Trophoblast cell (in vitro differentiated cells and primary cell): Measurements from ENCODE around the gene FBXL22.

ENCODE experiments used
- DNase-seq, 2 donors: peaks; one replicate each; pipeline ENCODE4 v3.0.0-alpha.2; 2016
- H2AFZ ChIP-seq: 2 replicates; pipeline ENCODE4 v1.6.1; 2013; ENCODE audit warnings: low read length, moderate library complexity, mild to moderate bottlenecking; ENCODE audit not compliant: insufficient read depth, poor library complexity
- H2AK5ac ChIP-seq: 2 replicates; pipeline ENCODE4 v1.6.1; 2013; ENCODE audit warnings: mild to moderate bottlenecking, low read length
- H2BK120ac ChIP-seq: 2 replicates; pipeline ENCODE4 v1.6.1; 2013; ENCODE audit warnings: low read length, mild to moderate bottlenecking, moderate library complexity; ENCODE audit not compliant: insufficient read depth, poor library complexity
- H2BK12ac ChIP-seq: 2 replicates; pipeline ENCODE4 v1.6.1; 2013; ENCODE audit warnings: mild to moderate bottlenecking, low read length, moderate library complexity
- H2BK5ac ChIP-seq: 2 replicates; pipeline ENCODE4 v1.6.1; 2013; ENCODE audit warnings: low read length, low read depth, moderate library complexity, mild to moderate bottlenecking; ENCODE audit not compliant: poor library complexity
- H3K14ac ChIP-seq: 2 replicates; pipeline ENCODE4 v1.6.1; 2013; ENCODE audit warnings: mild to moderate bottlenecking, low read length
- H3K18ac ChIP-seq: 2 replicates; pipeline ENCODE4 v1.6.1; 2013; ENCODE audit warnings: mild to moderate bottlenecking, low read length
- H3K23ac ChIP-seq: 2 replicates; pipeline ENCODE4 v1.6.1; 2013; ENCODE audit warnings: low read length
- H3K27ac ChIP-seq: 2 replicates; pipeline ENCODE4 v1.5.1; 2013; ENCODE audit warnings: low read depth, mild to moderate bottlenecking, inconsistent platforms, low read length, moderate library complexity
- H3K27me3 ChIP-seq: 2 replicates; pipeline ENCODE4 v1.6.1; 2013; ENCODE audit warnings: inconsistent platforms, mild to moderate bottlenecking, low read length, moderate library complexity; ENCODE audit not compliant: insufficient read depth
- H3K36me3 ChIP-seq, 2 experiments: 1 replicate in 1 of 2; 2 replicates in 1 of 2; pipeline ENCODE4 v1.6.1; 2013; ENCODE audit warnings: low read length in 2 of 2, mild to moderate bottlenecking in 2 of 2, moderate library complexity in 1 of 2; ENCODE audit not compliant: insufficient read depth in 2 of 2, control insufficient read depth in 1 of 2
- H3K4ac ChIP-seq: 2 replicates; pipeline ENCODE4 v1.6.1; 2013; ENCODE audit warnings: low read depth, mild to moderate bottlenecking, low read length, moderate library complexity
- H3K4me1 ChIP-seq, 2 experiments: 1 replicate in 1 of 2; 2 replicates in 1 of 2; pipeline ENCODE4 v1.6.1; 2013; ENCODE audit warnings: low read length in 2 of 2, mild to moderate bottlenecking in 2 of 2, moderate library complexity in 1 of 2; ENCODE audit not compliant: insufficient read depth in 2 of 2, control insufficient read depth in 1 of 2
- H3K4me2 ChIP-seq: 2 replicates; pipeline ENCODE4 v1.6.1; 2013; ENCODE audit warnings: inconsistent platforms, mild to moderate bottlenecking, low read length, moderate library complexity
- H3K4me3 ChIP-seq: 2 replicates; pipeline ENCODE4 v1.5.1; 2013; ENCODE audit warnings: mild to moderate bottlenecking, low read depth, low read length, inconsistent platforms
- H3K79me1 ChIP-seq: one replicate; pipeline ENCODE4 v1.6.1; 2013; ENCODE audit warnings: low read length
- H3K79me2 ChIP-seq: 2 replicates; pipeline ENCODE4 v1.6.1; 2013; ENCODE audit warnings: low read length, mild to moderate bottlenecking; ENCODE audit not compliant: control insufficient read depth, insufficient read depth, poor library complexity
- H3K9ac ChIP-seq: 2 replicates; pipeline ENCODE4 v1.6.1; 2013; ENCODE audit warnings: mild to moderate bottlenecking, low read length
- H3K9me3 ChIP-seq: 2 replicates; pipeline ENCODE4 v1.6.1; 2013; ENCODE audit warnings: low read depth, mild to moderate bottlenecking, control low read depth, inconsistent platforms, low read length; ENCODE audit not compliant: insufficient read depth
- H4K12ac ChIP-seq: 2 replicates; pipeline ENCODE4 v1.6.1; 2013; ENCODE audit warnings: low read depth, mild to moderate bottlenecking, low read length, moderate library complexity
- H4K8ac ChIP-seq: 2 replicates; pipeline ENCODE4 v1.6.1; 2013; ENCODE audit warnings: low read depth, mild to moderate bottlenecking, low read length, moderate library complexity
- H4K91ac ChIP-seq: one replicate; pipeline ENCODE4 v1.6.1; 2013; ENCODE audit warnings: low read depth, mild to moderate bottlenecking, low read length, moderate library complexity
- WGBS: extraction: QIAGEN DNeasy Blood & Tissue Kit; methylation state at CpG from one replicate; pipeline ENCODE4 v1.1.7; 2013; ENCODE audit warnings: missing lambda C conversion rate; ENCODE audit not compliant: insufficient read length, insufficient coverage; ENCODE audit errors: extremely low coverage; 5-methylcytosine and 5-hydroxymethylcytosine counted together

FBXL22 gene

DNA sequence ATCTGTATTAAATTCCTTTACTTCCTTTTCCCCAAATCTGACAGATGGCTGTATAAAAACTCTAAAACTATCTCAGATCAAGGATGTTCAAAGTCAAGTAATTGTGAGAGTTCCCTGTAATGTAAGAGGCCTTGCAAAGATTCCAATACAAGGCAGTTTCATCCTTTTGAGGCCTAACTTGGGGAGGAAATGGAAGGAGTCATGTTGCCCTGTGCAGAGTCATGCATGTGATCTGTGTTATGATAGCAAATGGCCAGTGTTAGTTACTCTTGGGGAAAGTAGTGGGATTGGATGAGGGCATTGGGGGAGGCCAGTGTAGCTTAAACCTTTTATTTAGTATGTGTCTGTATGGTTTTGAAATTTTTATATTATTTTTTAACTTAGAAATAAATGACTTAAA, 23.7 kb upstream of the FBXL22 start:
- Histone ChIP-seq H3K27me3 (no peaks in the 10 kb centered on the region), H3K27ac (no peak overlapping the region), H3K4me2 (no peak overlapping the region), H3K36me3 (peaks cover 2 to 8% of the 10 kb centered on the region in 2 experiments), H3K4ac (no peak overlapping the region), H3K18ac (no peak overlapping the region), H2BK12ac (no peak overlapping the region), H3K23ac (no peak overlapping the region), H4K91ac (no peak overlapping the region), H3K9ac (no peak overlapping the region), H2BK120ac (no peak overlapping the region), H3K79me2 (no peaks in the 10 kb centered on the region), H2AFZ (no peak overlapping the region), H3K14ac (no peak overlapping the region), H4K8ac (no peak overlapping the region), H2AK5ac (no peak overlapping the region), H3K9me3 (no peaks in the 10 kb centered on the region), H3K4me3 (no peak overlapping the region), H4K12ac (no peak overlapping the region), H3K4me1 (no peaks in the 10 kb centered on the region), H3K79me1 (no peaks in the 10 kb centered on the region), H2BK5ac (no peak overlapping the region)
- no peak for DNase-seq

- no peak overlapping the region for H3K4me2 ChIP-seq
- H2AFZ ChIP-seq = no peak overlapping the region
- H3K4me3 ChIP-seq = no peak overlapping the region
- no peaks in the 10 kb centered on the region for H3K4me1 ChIP-seq
- no peak overlapping the region for H2BK12ac ChIP-seq
- no peak overlapping the region for H3K18ac ChIP-seq
- no peaks in the 10 kb centered on the region for H3K9me3 ChIP-seq
- no peaks in the 10 kb centered on the region for H3K27me3 ChIP-seq
- no peaks in the 10 kb centered on the region for H3K79me2 ChIP-seq
- no peak overlapping the region for H2BK120ac ChIP-seq
- no peak overlapping the region for H4K8ac ChIP-seq
- WGBS = no CpG with 5 or more reads among the region's 1 CpG
- no peak overlapping the region for H2AK5ac ChIP-seq
- DNase-seq = no peak
- no peak overlapping the region for H2BK5ac ChIP-seq
- no peak overlapping the region for H3K27ac ChIP-seq
- H3K4ac ChIP-seq = no peak overlapping the region
- no peak overlapping the region for H4K91ac ChIP-seq
- no peak overlapping the region for H3K14ac ChIP-seq
- H3K23ac ChIP-seq = no peak overlapping the region
- no peaks in the 10 kb centered on the region for H3K79me1 ChIP-seq
- H3K36me3 ChIP-seq = peaks cover 0 to 5% of the 10 kb centered on the region in 2 experiments
- no peak overlapping the region for H3K9ac ChIP-seq
- H4K12ac ChIP-seq = no peak overlapping the region
Measured at GRCh38 chr15:63575312-63575711, 21.9 kb upstream of the FBXL22 start.

DNA sequence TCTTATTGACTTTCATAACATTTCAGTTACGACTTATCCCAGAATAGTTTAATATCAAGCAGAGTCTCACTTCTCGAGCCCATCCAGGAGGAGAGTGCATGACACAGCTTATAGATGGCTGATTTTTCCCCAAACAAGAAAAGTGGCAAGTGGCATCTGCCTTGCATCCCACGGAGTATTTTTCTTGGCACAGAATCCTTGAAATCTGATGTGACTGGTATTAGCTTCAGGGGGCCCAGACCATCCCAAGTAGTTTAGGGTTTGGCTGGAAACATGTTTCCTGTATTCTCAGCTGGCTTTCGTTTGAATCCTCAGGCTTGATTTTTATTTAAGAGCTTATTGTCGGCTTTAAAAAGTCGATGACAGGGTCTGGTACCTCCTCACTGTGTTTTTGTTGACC, 20.7 kb upstream of the FBXL22 start:
- peaks cover 3 to 5% of the 10 kb centered on the region in 2 experiments for H3K36me3 ChIP-seq
- no peak overlapping the region for H4K8ac ChIP-seq
- H3K79me1 ChIP-seq = no peaks in the 10 kb centered on the region
- no peak overlapping the region for H2BK5ac ChIP-seq
- H3K18ac ChIP-seq = no peak overlapping the region
- H3K27me3 ChIP-seq = no peaks in the 10 kb centered on the region
- H3K4me3 ChIP-seq = no peak overlapping the region
- no peak overlapping the region for H4K12ac ChIP-seq
- no peak overlapping the region for H2AK5ac ChIP-seq
- no CpG with 5 or more reads among the region's 6 CpGs for WGBS
- no peak for DNase-seq
- no peak overlapping the region for H4K91ac ChIP-seq
- H3K27ac ChIP-seq = no peak overlapping the region
- no peak overlapping the region for H3K9ac ChIP-seq
- no peak overlapping the region for H3K4ac ChIP-seq
- H2BK12ac ChIP-seq = no peak overlapping the region
- H3K4me2 ChIP-seq = no peak overlapping the region
- H3K9me3 ChIP-seq = no peaks in the 10 kb centered on the region
- no peak overlapping the region for H2BK120ac ChIP-seq
- no peak overlapping the region for H3K14ac ChIP-seq
- no peak overlapping the region for H2AFZ ChIP-seq
- no peaks in the 10 kb centered on the region for H3K79me2 ChIP-seq
- no peaks in the 10 kb centered on the region for H3K4me1 ChIP-seq
- no peak overlapping the region for H3K23ac ChIP-seq

- no peak for DNase-seq
- Histone ChIP-seq H3K4me1 (no peaks in the 10 kb centered on the region), H2BK120ac (no peak overlapping the region), H4K8ac (no peak overlapping the region), H3K79me1 (no peaks in the 10 kb centered on the region), H3K27me3 (no peaks in the 10 kb centered on the region), H3K36me3 (peaks cover 2 to 3% of the 10 kb centered on the region in 2 experiments), H3K23ac (no peak overlapping the region), H3K4me2 (no peak overlapping the region), H3K27ac (no peak overlapping the region), H3K9me3 (no peaks in the 10 kb centered on the region), H3K4ac (no peak overlapping the region), H2BK5ac (no peak overlapping the region), H3K9ac (no peak overlapping the region), H4K12ac (no peak overlapping the region), H3K18ac (no peak overlapping the region), H3K14ac (no peak overlapping the region), H3K79me2 (no peaks in the 10 kb centered on the region), H3K4me3 (no peak overlapping the region), H2BK12ac (no peak overlapping the region), H2AK5ac (no peak overlapping the region), H2AFZ (no peak overlapping the region), H4K91ac (no peak overlapping the region)
Measured at GRCh38 chr15:63582179-63582578, 15.0 kb upstream of the FBXL22 start.
